Upper lobe of right lung (tissue), 1 donor: ENCODE data around the gene CR1. TPM values are rescaled to one million over a fixed set of nuclear protein-coding genes. Genes with fewer than 3 reads are reported as not detected.

Source experiments
- ATAC-seq: fragments of 200-7000 bp; cut with Tn5 transposase; one replicate; pipeline ENCODE4 v1.9.1; 2020; ENCODE audit warnings: mild to moderate bottlenecking, moderate library complexity
- DNase-seq: peaks from one replicate; pipeline ENCODE4 v3.0.0-alpha.2; 2020
- H3K27ac ChIP-seq: fragments of 200-600 bp; one replicate; pipeline ENCODE4 v1.8.0; 2022
- H3K27me3 ChIP-seq: fragments of 200-600 bp; one replicate; pipeline ENCODE4 v1.8.0; 2022; ENCODE audit warnings: mild to moderate bottlenecking
- H3K36me3 ChIP-seq: fragments of 200-600 bp; one replicate; pipeline ENCODE4 v1.8.0; 2022
- H3K4me1 ChIP-seq: fragments of 200-600 bp; one replicate; pipeline ENCODE4 v1.8.0; 2022
- H3K4me3 ChIP-seq: fragments of 200-600 bp; one replicate; pipeline ENCODE4 v1.8.0; 2022; ENCODE audit warnings: mild to moderate bottlenecking
- H3K9me3 ChIP-seq: fragments of 200-600 bp; one replicate; pipeline ENCODE4 v1.8.0; 2022
- CTCF ChIP-seq: fragments of 200-600 bp; IDR thresholded peaks from one replicate; pipeline ENCODE4 v1.8.0; 2022; ENCODE audit warnings: antibody characterized with exemption
- intact Hi-C: fragments of 100-400 bp; cut with DNase I; formaldehyde crosslinking; loops from one replicate; pipeline ENCODE4 v1.11.0; 2022
- total RNA-seq: library from RNA; stranded (reverse); fragmentation: NEBNext Ultra II Directional; extraction: Animal tissue kit (Norgen Biotek cat#: 25700); gene quantifications from one replicate; pipeline ENCODE4 v1.2.1, GENCODE V29; 2021
- donor health status: DM: no; HTN: yes; CAD: no; lungs with severe emphysema.

CR1 gene
- total RNA-seq, 1 donor from 2014 or later, result 11.4 TPM

GRCh38 chr1:207458414-207458813 lies 37.5 kb upstream of the CR1 start:
- no peak for TF ChIP-seq CTCF
- no peak overlapping the region for H3K27ac ChIP-seq
- intact Hi-C loops, result no loop called here
- no peaks in the 10 kb centered on the region for H3K36me3 ChIP-seq
- H3K27me3 ChIP-seq, result peaks cover 25% of the 10 kb centered on the region
- no peak overlapping the region for H3K4me3 ChIP-seq
- no peak for ATAC-seq
- H3K4me1 ChIP-seq, result peaks cover 9% of the 10 kb centered on the region
- H3K9me3 ChIP-seq, result no peaks in the 10 kb centered on the region
- DNase-seq, result no peak

- no peaks in the 10 kb centered on the region for H3K36me3 ChIP-seq
- no peak overlapping the region for H3K27ac ChIP-seq
- ATAC-seq, result no peak
- H3K9me3 ChIP-seq, result no peaks in the 10 kb centered on the region
- TF ChIP-seq CTCF, result no peak
- no peak overlapping the region for H3K4me3 ChIP-seq
- peaks cover 20% of the 10 kb centered on the region for H3K27me3 ChIP-seq
- intact Hi-C loops, result no loop called here
- H3K4me1 ChIP-seq, result peaks cover 9% of the 10 kb centered on the region
- no peak for DNase-seq
These were observed 36.9 kb upstream of the CR1 start for GRCh38 chr1:207459008-207459407.

- intact Hi-C loops, result no loop called here
- TF ChIP-seq CTCF, result no peak
These were observed 34.3 kb upstream of the CR1 start for GRCh38 chr1:207461649-207462048.

GRCh38 chr1:207462535-207462934 lies 33.4 kb upstream of the CR1 start:
- no peaks in the 10 kb centered on the region for H3K36me3 ChIP-seq
- no peaks in the 10 kb centered on the region for H3K9me3 ChIP-seq
- H3K27ac ChIP-seq, result no peak overlapping the region
- H3K27me3 ChIP-seq, result peaks cover 5% of the 10 kb centered on the region
- no peaks in the 10 kb centered on the region for H3K4me1 ChIP-seq
- DNase-seq (no peak), ATAC-seq (no peak)
- intact Hi-C loops, result no loop called here
- no peak for TF ChIP-seq CTCF
- H3K4me3 ChIP-seq, result no peak overlapping the region

More at GRCh38 chr1:207461649-207462048, 34.3 kb upstream of the CR1 start:
- H3K4me3 ChIP-seq, result no peak overlapping the region
- H3K27me3 ChIP-seq, result peaks cover 4% of the 10 kb centered on the region
- no peak for ATAC-seq
- no peaks in the 10 kb centered on the region for H3K4me1 ChIP-seq
- no peaks in the 10 kb centered on the region for H3K36me3 ChIP-seq
- no peak overlapping the region for H3K27ac ChIP-seq
- DNase-seq, result no peak
- no peaks in the 10 kb centered on the region for H3K9me3 ChIP-seq

GRCh38 chr1:207463021-207463420 lies 32.9 kb upstream of the CR1 start:
- Histone ChIP-seq H3K27me3 (peaks cover 7% of the 10 kb centered on the region), H3K36me3 (no peaks in the 10 kb centered on the region), H3K4me3 (no peak overlapping the region), H3K27ac (no peak overlapping the region), H3K4me1 (no peaks in the 10 kb centered on the region), H3K9me3 (no peaks in the 10 kb centered on the region)
- no peak for ATAC-seq
- no peak for TF ChIP-seq CTCF
- intact Hi-C loops, result no loop called here
- DNase-seq, result no peak

- ATAC-seq, result no peak
- intact Hi-C loops, result no loop called here
- H3K27ac ChIP-seq, result no peak overlapping the region
- no peak overlapping the region for H3K4me3 ChIP-seq
- TF ChIP-seq CTCF, result no peak
- H3K4me1 ChIP-seq, result no peaks in the 10 kb centered on the region
- no peak for DNase-seq
- no peaks in the 10 kb centered on the region for H3K36me3 ChIP-seq
- no peaks in the 10 kb centered on the region for H3K9me3 ChIP-seq
- peaks cover 7% of the 10 kb centered on the region for H3K27me3 ChIP-seq
These were observed 32.4 kb upstream of the CR1 start for GRCh38 chr1:207463571-207463970.
